IgD-negative memory B cell (primary cell): ENCODE data around the gene FCN1. TPM values are rescaled to one million over a fixed set of nuclear protein-coding genes. Genes with fewer than 3 reads are reported as not detected.

Experiments used
- H3K27ac Mint-ChIP-seq, 3 donors: one replicate each; pipeline ENCODE4 v1.8.0; 2020 to 2022; ENCODE audit warnings: mild to moderate bottlenecking in 3 of 3, mixed read lengths in 3 of 3, moderate library complexity in 1 of 3
- H3K27me3 Mint-ChIP-seq: one replicate; pipeline ENCODE4 v1.8.0; 2021; ENCODE audit warnings: mixed read lengths
- H3K36me3 Mint-ChIP-seq: one replicate; pipeline ENCODE4 v1.8.0; 2020; ENCODE audit warnings: mild to moderate bottlenecking, mixed read lengths
- H3K4me1 Mint-ChIP-seq, 3 donors: one replicate each; pipeline ENCODE4 v1.8.0; 2020 to 2022; ENCODE audit warnings: mixed read lengths in 3 of 3, mild to moderate bottlenecking in 1 of 3
- H3K4me3 Mint-ChIP-seq, 4 donors: one replicate each; pipeline ENCODE4 v1.8.0; 2020 to 2022; ENCODE audit warnings: mild to moderate bottlenecking in 4 of 4, mixed read lengths in 4 of 4, moderate library complexity in 3 of 4
- H3K9me3 Mint-ChIP-seq, 3 donors: one replicate each; pipeline ENCODE4 v1.8.0; 2020 to 2021; ENCODE audit warnings: mixed read lengths in 3 of 3, mild to moderate bottlenecking in 1 of 3
- polyA plus RNA-seq: library from polyadenylated mRNA; unstranded; fragments of 300-500 nt; fragmentation: Illumina TruSeq; gene quantifications from one replicate; pipeline ENCODE4 v1.2.3, GENCODE V29; 2021

Gene FCN1
- polyA plus RNA-seq, 1 donor from 2014 or later: 9.5 TPM

- H3K9me3 Mint-ChIP-seq: peaks cover 5 to 9% (median 6%) of the 10 kb centered on the region in 3 donors
- H3K4me3 Mint-ChIP-seq: no peak overlapping the region
- H3K27me3 Mint-ChIP-seq: peaks cover 14% of the 10 kb centered on the region
- no peaks in the 10 kb centered on the region for H3K4me1 Mint-ChIP-seq
- no peaks in the 10 kb centered on the region for H3K36me3 Mint-ChIP-seq
- H3K27ac Mint-ChIP-seq: no peak overlapping the region
These were observed 934 bp upstream of the FCN1 start for GRCh38 chr9:134918646-134919045.

GRCh38 chr9:134916161-134916665, 1.5 kb downstream of the FCN1 start:
- Mint-ChIP-seq H3K9me3 (peaks cover 5 to 9% (median 6%) of the 10 kb centered on the region in 3 donors), H3K27ac (no peak overlapping the region), H3K27me3 (peaks cover 10% of the 10 kb centered on the region), H3K36me3 (no peaks in the 10 kb centered on the region), H3K4me3 (no peak overlapping the region), H3K4me1 (no peaks in the 10 kb centered on the region)

- Mint-ChIP-seq H3K9me3 (peaks cover 3 to 11% (median 5%) of the 10 kb centered on the region in 3 donors), H3K4me1 (no peaks in the 10 kb centered on the region), H3K27me3 (peaks cover 9% of the 10 kb centered on the region), H3K4me3 (no peak overlapping the region), H3K27ac (no peak overlapping the region), H3K36me3 (no peaks in the 10 kb centered on the region)
These were observed 2.4 kb downstream of the FCN1 start for GRCh38 chr9:134915046-134915985.

GRCh38 chr9:134914501-134914834, 3.2 kb downstream of the FCN1 start:
- H3K4me1 Mint-ChIP-seq: no peaks in the 10 kb centered on the region
- H3K9me3 Mint-ChIP-seq: peaks cover 0 to 5% (median 0%) of the 10 kb centered on the region in 3 donors
- no peak overlapping the region for H3K4me3 Mint-ChIP-seq
- H3K27ac Mint-ChIP-seq: no peak overlapping the region
- H3K36me3 Mint-ChIP-seq: no peaks in the 10 kb centered on the region
- peaks cover 13% of the 10 kb centered on the region for H3K27me3 Mint-ChIP-seq

- H3K27ac Mint-ChIP-seq: no peak overlapping the region
- no peaks in the 10 kb centered on the region for H3K4me1 Mint-ChIP-seq
- H3K36me3 Mint-ChIP-seq: no peaks in the 10 kb centered on the region
- H3K4me3 Mint-ChIP-seq: no peak overlapping the region
- peaks cover 0 to 2% (median 0%) of the 10 kb centered on the region in 3 donors for H3K9me3 Mint-ChIP-seq
- H3K27me3 Mint-ChIP-seq: peaks cover 13% of the 10 kb centered on the region
These were observed 3.8 kb downstream of the FCN1 start for GRCh38 chr9:134913713-134914500.

- no peaks in the 10 kb centered on the region for H3K36me3 Mint-ChIP-seq
- H3K9me3 Mint-ChIP-seq: peaks cover 0 to 2% (median 0%) of the 10 kb centered on the region in 3 donors
- peaks cover 12% of the 10 kb centered on the region for H3K27me3 Mint-ChIP-seq
- H3K4me1 Mint-ChIP-seq: no peaks in the 10 kb centered on the region
- H3K27ac Mint-ChIP-seq: no peak overlapping the region
- H3K4me3 Mint-ChIP-seq: no peak overlapping the region
These were observed 4.5 kb downstream of the FCN1 start for GRCh38 chr9:134913041-134913712.

- H3K27me3 Mint-ChIP-seq: peaks cover 11% of the 10 kb centered on the region
- no peaks in the 10 kb centered on the region for H3K4me1 Mint-ChIP-seq
- no peak overlapping the region for H3K27ac Mint-ChIP-seq
- peaks cover 0 to 2% (median 0%) of the 10 kb centered on the region in 3 donors for H3K9me3 Mint-ChIP-seq
- H3K36me3 Mint-ChIP-seq: no peaks in the 10 kb centered on the region
- no peak overlapping the region for H3K4me3 Mint-ChIP-seq
These were observed 5.4 kb downstream of the FCN1 start for GRCh38 chr9:134912126-134912840.

- no peak overlapping the region for H3K27ac Mint-ChIP-seq
- peak overlapping the region in 1 of 4 donors; percentile 54 for H3K4me3 Mint-ChIP-seq
- no peaks in the 10 kb centered on the region for H3K4me1 Mint-ChIP-seq
These were observed 7.9 kb downstream of the FCN1 start for GRCh38 chr9:134909511-134910481.

GRCh38 chr9:134908524-134909309, 9.0 kb downstream of the FCN1 start:
- Mint-ChIP-seq H3K36me3 (no peaks in the 10 kb centered on the region), H3K4me3 (no peak overlapping the region), H3K27me3 (peaks cover 6% of the 10 kb centered on the region), H3K27ac (no peak overlapping the region), H3K9me3 (peaks cover 0 to 2% (median 0%) of the 10 kb centered on the region in 3 donors), H3K4me1 (no peaks in the 10 kb centered on the region)

More at GRCh38 chr9:134909511-134910481, 7.9 kb downstream of the FCN1 start:
- peaks cover 0 to 2% (median 0%) of the 10 kb centered on the region in 3 donors for H3K9me3 Mint-ChIP-seq
- H3K27me3 Mint-ChIP-seq: peaks cover 6% of the 10 kb centered on the region
- H3K36me3 Mint-ChIP-seq: no peaks in the 10 kb centered on the region

- peaks cover 5 to 17% (median 6%) of the 10 kb centered on the region in 3 donors for H3K9me3 Mint-ChIP-seq
- H3K27me3 Mint-ChIP-seq: peaks cover 2% of the 10 kb centered on the region
- no peak overlapping the region for H3K27ac Mint-ChIP-seq
- no peaks in the 10 kb centered on the region for H3K4me1 Mint-ChIP-seq
- no peaks in the 10 kb centered on the region for H3K36me3 Mint-ChIP-seq
- no peak overlapping the region for H3K4me3 Mint-ChIP-seq
These were observed 14.8 kb downstream of the FCN1 start for GRCh38 chr9:134902936-134903335.

- Mint-ChIP-seq H3K4me1 (no peaks in the 10 kb centered on the region), H3K9me3 (peaks cover 8 to 22% (median 8%) of the 10 kb centered on the region in 3 donors), H3K4me3 (no peak overlapping the region), H3K27ac (no peak overlapping the region), H3K36me3 (no peaks in the 10 kb centered on the region), H3K27me3 (peaks cover 2% of the 10 kb centered on the region)
These were observed 17.9 kb downstream of the FCN1 start for GRCh38 chr9:134899818-134900217.

GRCh38 chr9:134899168-134899567, 18.5 kb downstream of the FCN1 start:
- Mint-ChIP-seq H3K27ac (no peak overlapping the region), H3K4me3 (no peak overlapping the region), H3K36me3 (no peaks in the 10 kb centered on the region), H3K27me3 (peaks cover 2% of the 10 kb centered on the region), H3K9me3 (peaks cover 8 to 22% (median 12%) of the 10 kb centered on the region in 3 donors), H3K4me1 (no peaks in the 10 kb centered on the region)

GRCh38 chr9:134898319-134898718, 19.4 kb downstream of the FCN1 start:
- no peaks in the 10 kb centered on the region for H3K36me3 Mint-ChIP-seq
- no peak overlapping the region for H3K27ac Mint-ChIP-seq
- H3K9me3 Mint-ChIP-seq: peaks cover 8 to 22% (median 12%) of the 10 kb centered on the region in 3 donors
- H3K27me3 Mint-ChIP-seq: no peaks in the 10 kb centered on the region
- no peaks in the 10 kb centered on the region for H3K4me1 Mint-ChIP-seq
- no peak overlapping the region for H3K4me3 Mint-ChIP-seq
